Omental fat pad (tissue), 4 donors: Measurements from ENCODE around the gene GALNTL6. TPM values are rescaled to one million over a fixed set of nuclear protein-coding genes. Genes with fewer than 3 reads are reported as not detected.

Experiments used
- ATAC-seq: fragments of 150-250 bp; one replicate; pipeline ENCODE4 v1.9.1; 2016; ENCODE audit warnings: mild to moderate bottlenecking, moderate library complexity; ENCODE audit not compliant: low FRiP score
- DNase-seq: peaks from one replicate; pipeline ENCODE4 v3.0.0-alpha.2; 2019; ENCODE audit warnings: low spot score
- CTCF ChIP-seq, 3 donors: fragments of 450-650 bp; IDR thresholded peaks; one replicate each; pipeline ENCODE4 v1.5.1; 2016 to 2017; ENCODE audit warnings: antibody characterized with exemption in 3 of 3, mild to moderate bottlenecking in 3 of 3, moderate library complexity in 2 of 3
- total RNA-seq, 4 donors: library from RNA; depleted of rRNA; stranded (reverse); fragments of >200 nt; gene quantifications; one replicate each; pipeline ENCODE4 v1.1.0, GENCODE V29; 2016

The GALNTL6 gene
- total RNA-seq, 4 donors from 2014 or later, result not detected

GRCh38 chr4:172481802-172482508 is 668.8 kb downstream of the GALNTL6 start:
- no peak for DNase-seq
- no peak for ATAC-seq
- no peak for TF ChIP-seq CTCF (IDR thresholded peaks at IDR 0.05)

GRCh38 chr4:172485007-172485406 is 671.8 kb downstream of the GALNTL6 start:
- ATAC-seq (no peak), DNase-seq (no peak)
- TF ChIP-seq CTCF (IDR thresholded peaks at IDR 0.05), result no peak

GRCh38 chr4:172486531-172486930 is 673.3 kb downstream of the GALNTL6 start:
- DNase-seq, result no peak
- no peak for TF ChIP-seq CTCF (IDR thresholded peaks at IDR 0.05)
- no peak for ATAC-seq

GRCh38 chr4:172489861-172490260 is 676.7 kb downstream of the GALNTL6 start:
- TF ChIP-seq CTCF (IDR thresholded peaks at IDR 0.05), result no peak
- DNase-seq, result no peak
- no peak for ATAC-seq

- DNase-seq, result no peak
- no peak for TF ChIP-seq CTCF (IDR thresholded peaks at IDR 0.05)
- ATAC-seq, result no peak
Measured at GRCh38 chr4:172495769-172496168, 682.6 kb downstream of the GALNTL6 start.

GRCh38 chr4:172497321-172497720 is 684.1 kb downstream of the GALNTL6 start:
- TF ChIP-seq CTCF (IDR thresholded peaks at IDR 0.05), result no peak
- DNase-seq (no peak), ATAC-seq (no peak)

GRCh38 chr4:172514011-172514410 is 700.8 kb downstream of the GALNTL6 start:
- TF ChIP-seq CTCF (IDR thresholded peaks at IDR 0.05), result no peak
- no peak for ATAC-seq
- no peak for DNase-seq
